Heart right ventricle (tissue), 16 donors: ENCODE results near the gene CNPY2. TPM values are rescaled to one million over a fixed set of nuclear protein-coding genes. Genes with fewer than 3 reads are reported as not detected.

Source experiments
- ATAC-seq, 8 donors: fragments of 200-7000 bp; cut with Tn5 transposase; one replicate each; pipeline ENCODE4 v1.9.1; 2020; ENCODE audit warnings: mild to moderate bottlenecking in 8 of 8, moderate library complexity in 8 of 8, moderate number of reproducible peaks in 1 of 8
- DNase-seq, 2 donors: peaks; one replicate each; pipeline ENCODE4 v3.0.0-alpha.2; 2020
- H3K27ac ChIP-seq, 10 donors: fragments of 200-600 bp; sonication (generic) in 2 of 10; one replicate each; pipeline versions ENCODE4 v1.5.0 to v1.8.0; 2020 to 2022; ENCODE audit warnings: mild to moderate bottlenecking in 3 of 10
- H3K27me3 ChIP-seq, 7 donors: fragments of 200-600 bp; one replicate each; pipeline ENCODE4 v1.8.0; 2021 to 2022; ENCODE audit warnings: mild to moderate bottlenecking in 2 of 7
- H3K36me3 ChIP-seq, 9 donors: fragments of 200-600 bp; sonication (generic) in 1 of 9; one replicate each; pipeline versions ENCODE4 v1.5.0 to v1.8.0; 2020 to 2022; ENCODE audit warnings: mild to moderate bottlenecking in 2 of 9
- H3K4me1 ChIP-seq, 9 donors: fragments of 200-600 bp; sonication (generic) in 1 of 9; one replicate each; pipeline versions ENCODE4 v1.5.0 to v1.8.0; 2020 to 2022; ENCODE audit warnings: mild to moderate bottlenecking in 4 of 9
- H3K4me3 ChIP-seq, 10 donors: fragments of 200-600 bp; sonication (generic) in 2 of 10; one replicate each; pipeline versions ENCODE4 v1.5.0 to v1.8.0; 2020 to 2022; ENCODE audit warnings: mild to moderate bottlenecking in 7 of 10, moderate library complexity in 2 of 10
- H3K9me3 ChIP-seq, 11 donors: fragments of 200-600 bp in 10 of 11; sonication (generic) in 2 of 11; one replicate each; pipeline versions ENCODE4 v1.5.0 to v1.8.0; 2013 to 2022; ENCODE audit warnings: mild to moderate bottlenecking in 2 of 11, control low read depth in 1 of 11, moderate library complexity in 1 of 11
- WGBS, 2 donors: extraction: QIAGEN DNeasy Blood & Tissue Kit; methylation state at CpG; one replicate each; pipeline ENCODE4 v1.1.7; 2013; ENCODE audit warnings: inconsistent platforms in 1 of 2; 5-methylcytosine and 5-hydroxymethylcytosine counted together
- intact Hi-C, 10 donors: fragments of 100-400 bp; cut with DNase I; formaldehyde crosslinking; loops; one replicate each; pipeline versions ENCODE4 v1.11.1 to v1.14.2; 2022
- polyA plus RNA-seq, 2 donors: library from polyadenylated mRNA; stranded (reverse); fragments of 200-250 nt; gene quantifications; one replicate each; pipeline ENCODE4 v1.2.3, GENCODE V29; 2013
- total RNA-seq, 10 donors: library from RNA; stranded (reverse); fragmentation: NEBNext Ultra II Directional in 3 of 10; extraction: Animal tissue kit (Norgen Biotek cat#: 25700) in 3 of 10; gene quantifications; one replicate each; pipeline versions ENCODE4 v1.2.1 to v1.2.4, GENCODE V29; 2021 to 2023
- TF ChIP-seq, protein P1 (sequence below), 9 donors: fragments of 200-600 bp; sonication (generic) in 2 of 9; IDR thresholded peaks; one replicate each; pipeline versions ENCODE4 v1.5.0 to v1.8.0; 2021 to 2022; ENCODE audit warnings: antibody characterized with exemption in 9 of 9, mild to moderate bottlenecking in 5 of 9, moderate library complexity in 1 of 9
- donor health status: Arrhythmogenic right ventricular cardiomyopathy.
- donor health status: ischemic (EF 13 %, LVEDD 7.1; RV severe dilation, severe dysfunction).
- donor health status: healthy with polysubstance abuse.
- donor health status: DM: no; HTN: yes; CAD: no.
- donor health status: DM: no; HTN: no; CAD: no.
- donor health status: ischemic (EF 25% LVEDD 6.9; RV normal size, moderate dysfunction).
- donor health status: ischemic (EF 25% LVEDD 5.7; RV mildly dilated, moderate dysfunction).
- donor health status: healthy.
- donor health status: DM: yes; HTN: yes; CAD: no.
- donor health status: Ischemic cardiomyopathy.
- donor health status: ischemic (EF 35%, LVEDD 5.7; RV mildly dilated, moderate dysfunction).
- donor health status: nonischemic (EF 11% LVEDD 7.7; RV severe dilation, severe dysfunction).
- donor health status: DM: yes; HTN: yes; CAD: no.
- donor health status: PGD.
- donor health status: ischemic (EF 29% LVEDD 5.4; RV normal size, mild dysfunction).
- donor health status: nonischemic (EF 23%, LVEDD 6.1; RV moderate dilation, normal function).

Gene CNPY2
- total and polyA plus RNA-seq, 12 donors: 22.3 to 88.2 (median 40.5) TPM

DNA sequence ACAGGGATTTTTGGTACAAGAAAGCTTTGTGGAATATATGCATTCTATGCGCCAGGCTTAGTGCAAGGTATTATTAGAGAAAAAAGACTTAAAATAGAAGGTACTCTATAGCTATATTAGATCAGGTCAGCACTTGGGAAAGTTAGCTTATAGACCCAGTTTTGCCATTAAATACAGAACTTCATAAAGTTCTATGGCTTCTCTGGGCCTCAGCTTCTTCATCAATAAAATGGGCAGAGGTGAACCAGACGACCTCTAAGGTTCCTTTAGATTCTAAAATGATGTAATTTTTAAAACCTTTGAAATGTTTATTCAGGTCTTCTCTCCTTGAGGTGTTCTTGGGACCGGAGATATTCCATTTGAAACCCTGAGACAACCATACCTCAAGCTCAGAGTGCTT lies 7.1 kb downstream of the CNPY2 start:
- Histone ChIP-seq H3K4me3 (no peak overlapping the region), H3K9me3 (no peaks in the 10 kb centered on the region), H3K27ac (no peak overlapping the region), H3K36me3 (peaks cover 0 to 100% (median 28%) of the 10 kb centered on the region in 9 donors), H3K4me1 (no peaks in the 10 kb centered on the region), H3K27me3 (no peaks in the 10 kb centered on the region)
- intact Hi-C loops: no loop called here
- ATAC-seq (no peak), DNase-seq (no peak)
- 95 to 97% methylated on average over 3 of the region's 3 CpGs for WGBS, 2 donors
- TF ChIP-seq, protein P1, sequence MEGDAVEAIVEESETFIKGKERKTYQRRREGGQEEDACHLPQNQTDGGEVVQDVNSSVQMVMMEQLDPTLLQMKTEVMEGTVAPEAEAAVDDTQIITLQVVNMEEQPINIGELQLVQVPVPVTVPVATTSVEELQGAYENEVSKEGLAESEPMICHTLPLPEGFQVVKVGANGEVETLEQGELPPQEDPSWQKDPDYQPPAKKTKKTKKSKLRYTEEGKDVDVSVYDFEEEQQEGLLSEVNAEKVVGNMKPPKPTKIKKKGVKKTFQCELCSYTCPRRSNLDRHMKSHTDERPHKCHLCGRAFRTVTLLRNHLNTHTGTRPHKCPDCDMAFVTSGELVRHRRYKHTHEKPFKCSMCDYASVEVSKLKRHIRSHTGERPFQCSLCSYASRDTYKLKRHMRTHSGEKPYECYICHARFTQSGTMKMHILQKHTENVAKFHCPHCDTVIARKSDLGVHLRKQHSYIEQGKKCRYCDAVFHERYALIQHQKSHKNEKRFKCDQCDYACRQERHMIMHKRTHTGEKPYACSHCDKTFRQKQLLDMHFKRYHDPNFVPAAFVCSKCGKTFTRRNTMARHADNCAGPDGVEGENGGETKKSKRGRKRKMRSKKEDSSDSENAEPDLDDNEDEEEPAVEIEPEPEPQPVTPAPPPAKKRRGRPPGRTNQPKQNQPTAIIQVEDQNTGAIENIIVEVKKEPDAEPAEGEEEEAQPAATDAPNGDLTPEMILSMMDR (IDR thresholded peaks at IDR 0.05): no peak

DNA sequence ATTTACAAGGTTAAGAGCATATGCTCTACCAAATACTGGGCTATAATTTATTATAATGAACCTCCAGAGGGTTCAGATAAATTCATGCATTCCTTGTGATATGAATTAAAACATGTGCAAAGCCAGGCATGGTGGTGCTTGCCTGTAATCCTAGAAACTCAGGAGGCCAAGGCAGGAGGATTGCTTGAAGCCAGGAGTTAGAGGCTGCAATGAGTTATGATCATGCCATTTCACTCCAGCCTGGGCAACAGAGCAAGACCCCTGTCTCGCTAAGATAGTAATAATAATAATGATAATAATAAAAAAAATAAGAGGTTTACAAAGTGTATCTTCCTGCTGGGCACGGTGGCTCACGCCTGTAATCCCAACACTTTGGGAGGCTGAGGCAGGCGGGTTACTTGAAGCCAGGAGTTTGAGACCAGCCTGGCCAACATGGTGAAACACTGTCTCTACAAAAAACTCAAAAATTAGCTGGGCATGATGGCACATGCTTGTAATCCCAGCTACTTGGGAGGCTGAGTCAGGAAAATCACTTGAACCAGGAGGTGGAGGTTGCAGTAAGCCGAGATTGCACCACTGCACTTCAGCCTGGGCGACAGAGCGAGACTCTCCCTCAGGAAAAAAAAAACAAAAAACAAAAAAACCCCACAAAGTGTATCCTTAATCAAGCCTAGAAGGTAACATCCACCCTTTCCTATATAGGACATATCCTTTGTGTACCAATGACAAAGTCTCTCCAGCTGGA lies 8.4 kb downstream of the CNPY2 start:
- Histone ChIP-seq H3K27ac (no peak overlapping the region), H3K4me1 (peaks cover 0 to 9% (median 5%) of the 10 kb centered on the region in 9 donors), H3K9me3 (no peaks in the 10 kb centered on the region), H3K27me3 (no peaks in the 10 kb centered on the region), H3K4me3 (no peak overlapping the region), H3K36me3 (peaks cover 0 to 93% (median 22%) of the 10 kb centered on the region in 9 donors)
- DNase-seq: no peak
- intact Hi-C loops: no loop called here
- 96 to 99% methylated on average over 7 of the region's 7 CpGs for WGBS, 2 donors
- TF ChIP-seq, protein P1 (IDR thresholded peaks at IDR 0.05): no peak
- no peak for ATAC-seq

DNA sequence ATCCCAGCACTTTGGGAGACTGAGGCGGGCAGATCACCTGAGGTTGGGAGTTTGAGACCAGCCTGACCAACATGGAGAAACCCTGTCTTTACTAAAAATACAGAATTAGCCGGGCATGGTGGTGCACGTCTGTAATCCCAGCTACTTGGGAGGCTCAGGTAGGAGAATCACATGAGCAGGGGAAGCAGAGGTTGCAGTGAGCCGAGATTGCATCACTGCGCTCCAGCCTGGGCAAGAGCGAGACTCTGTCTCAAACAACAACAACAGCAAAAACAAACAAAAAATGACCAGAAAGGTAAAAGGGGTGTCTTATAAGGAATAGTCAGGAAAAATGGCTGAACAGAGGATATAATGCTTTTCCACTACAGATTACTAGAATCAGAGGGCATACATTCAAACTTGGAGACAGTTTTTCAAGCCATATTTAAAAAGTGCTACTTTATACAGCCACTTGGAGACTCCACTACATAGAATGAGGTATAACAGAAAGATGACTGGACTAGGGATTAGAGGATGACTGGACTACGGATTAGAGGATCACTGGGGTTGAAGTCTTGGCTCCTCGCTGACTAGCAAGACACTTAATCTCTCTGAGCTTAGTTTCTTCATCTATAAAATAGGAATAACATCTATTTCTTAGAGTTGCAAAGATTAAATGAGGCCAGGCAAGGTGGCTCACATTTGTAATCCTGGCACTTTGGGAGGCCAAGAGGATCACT lies 10.8 kb downstream of the CNPY2 start:
- intact Hi-C loops: no loop called here
- TF ChIP-seq, protein P1 (IDR thresholded peaks at IDR 0.05): no peak
- Histone ChIP-seq H3K4me1 (peaks cover 8 to 27% (median 23%) of the 10 kb centered on the region in 9 donors), H3K36me3 (peaks cover 0 to 70% (median 20%) of the 10 kb centered on the region in 9 donors), H3K27ac (no peak overlapping the region), H3K27me3 (no peaks in the 10 kb centered on the region), H3K9me3 (no peaks in the 10 kb centered on the region), H3K4me3 (no peak overlapping the region)
- 92 to 93% methylated on average over 8 of the region's 8 CpGs for WGBS, 2 donors
- ATAC-seq (no peak), DNase-seq (no peak)

DNA sequence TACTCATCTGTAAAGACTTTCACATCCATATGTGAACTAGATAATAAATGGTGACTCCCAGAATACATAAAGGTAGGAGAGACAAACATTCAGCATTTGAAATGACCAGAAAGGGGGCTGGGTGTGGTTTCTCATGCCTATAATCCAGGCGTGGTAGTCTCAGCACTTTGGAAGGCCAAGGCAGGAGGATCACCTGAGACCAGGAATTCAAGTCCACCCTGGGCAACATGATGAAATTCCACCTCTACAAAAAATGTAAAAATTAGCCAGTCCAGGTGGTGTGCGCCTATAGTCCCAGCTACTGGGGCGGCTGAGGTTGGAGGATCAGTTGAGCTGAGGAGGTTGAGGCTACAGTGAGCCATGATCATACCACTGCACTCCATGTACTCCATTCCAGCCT lies 11.5 kb downstream of the CNPY2 start:
- H3K27me3 ChIP-seq: no peaks in the 10 kb centered on the region
- no peak overlapping the region for H3K4me3 ChIP-seq
- no peak for ATAC-seq
- TF ChIP-seq, protein P1 (IDR thresholded peaks at IDR 0.05): no peak
- peaks cover 0 to 62% (median 20%) of the 10 kb centered on the region in 9 donors for H3K36me3 ChIP-seq
- H3K27ac ChIP-seq: no peak overlapping the region
- no peak for DNase-seq
- WGBS, 2 donors: 96 to 99% methylated on average over 3 of the region's 3 CpGs
- H3K9me3 ChIP-seq: no peaks in the 10 kb centered on the region
- H3K4me1 ChIP-seq: peaks cover 8 to 31% (median 24%) of the 10 kb centered on the region in 9 donors
- intact Hi-C loops: no loop called here
